WTC11 (cell line): ENCODE measurements around the gene OPCML. TPM values are rescaled to one million over a fixed set of nuclear protein-coding genes. Genes with fewer than 3 reads are reported as not detected.

Experiments used
- ATAC-seq: fragments of 200-7000 bp; cut with Tn5 transposase; 2 replicates; pipeline ENCODE4 v1.10.0; 2021; ENCODE audit warnings: mild to moderate bottlenecking, moderate library complexity
- CTCF ChIA-PET: fragments of 300-600 bp; sonication (Branson Sonifier 250); formaldehyde crosslinking; loops from one replicate; lab custom pipeline; 2021; ENCODE audit warnings: antibody characterized with exemption; lab: Charles Lee
- POLR2A ChIA-PET: fragments of 350-600 bp; sonication (Branson Sonifier 250); formaldehyde crosslinking; loops from one replicate; lab custom pipeline; 2021; ENCODE audit warnings: antibody characterized with exemption; lab: Charles Lee
- DNase-seq: peaks from one replicate; pipeline ENCODE4 v3.0.0; 2021; ENCODE audit warnings: low spot score
- H3K27ac Mint-ChIP-seq: 2 replicates; pipeline ENCODE4 v1.8.0; 2021; ENCODE audit warnings: mixed read lengths
- H3K27me3 Mint-ChIP-seq: 2 replicates; pipeline ENCODE4 v1.8.0; 2021; ENCODE audit warnings: low read depth, mild to moderate bottlenecking, moderate library complexity, mixed read lengths
- H3K36me3 Mint-ChIP-seq: 2 replicates; pipeline ENCODE4 v1.8.0; 2021; ENCODE audit warnings: mixed read lengths
- H3K4me1 Mint-ChIP-seq: 2 replicates; pipeline ENCODE4 v1.8.0; 2022; ENCODE audit warnings: mixed read lengths
- H3K4me3 Mint-ChIP-seq: 2 replicates; pipeline ENCODE4 v1.8.0; 2021; ENCODE audit warnings: mild to moderate bottlenecking, moderate library complexity, mixed read lengths
- H3K9me3 Mint-ChIP-seq: 2 replicates; pipeline ENCODE4 v1.8.0; 2021; ENCODE audit warnings: mixed read lengths
- ARID4B ChIP-seq: sonication (generic); formaldehyde crosslinking; IDR thresholded peaks from 2 replicates; pipeline ENCODE4 v1.8.0; 2023; ENCODE audit warnings: missing genetic modification reagents, mild to moderate bottlenecking, borderline replicate concordance
- ATF2 ChIP-seq: sonication (generic); formaldehyde crosslinking; IDR thresholded peaks from 2 replicates; pipeline ENCODE4 v1.8.1; 2022; ENCODE audit warnings: low read depth, missing genetic modification reagents, borderline replicate concordance
- CBFB ChIP-seq: sonication (generic); formaldehyde crosslinking; IDR thresholded peaks from 2 replicates; pipeline ENCODE4 v1.8.1; 2022; ENCODE audit warnings: mild to moderate bottlenecking, low read depth, missing genetic modification reagents
- FOXP1 ChIP-seq: sonication (generic); formaldehyde crosslinking; IDR thresholded peaks from 2 replicates; pipeline ENCODE4 v1.8.0; 2022; ENCODE audit warnings: missing genetic modification reagents, mild to moderate bottlenecking, moderate library complexity, borderline replicate concordance
- IRF1 ChIP-seq: sonication (generic); formaldehyde crosslinking; IDR thresholded peaks from 2 replicates; pipeline ENCODE4 v1.8.0; 2023; ENCODE audit warnings: missing genetic modification reagents
- JAZF1 ChIP-seq: fragments of 250-450 bp; sonication (Bioruptor Pico); IDR thresholded peaks from 2 replicates; pipeline ENCODE4 v1.9.0; 2021; ENCODE audit warnings: moderate library complexity, mild to moderate bottlenecking, inconsistent platforms
- MAX ChIP-seq: sonication (generic); formaldehyde crosslinking; IDR thresholded peaks from 2 replicates; pipeline ENCODE4 v1.8.0; 2022; ENCODE audit warnings: mild to moderate bottlenecking, missing genetic modification reagents
- MLX ChIP-seq: sonication (generic); formaldehyde crosslinking; IDR thresholded peaks from 2 replicates; pipeline ENCODE4 v1.8.1; 2023; ENCODE audit warnings: mild to moderate bottlenecking, missing genetic modification reagents, moderate library complexity
- NR2C2 ChIP-seq: sonication (generic); formaldehyde crosslinking; IDR thresholded peaks from 2 replicates; pipeline ENCODE4 v1.8.0; 2022; ENCODE audit warnings: mild to moderate bottlenecking, missing genetic modification reagents
- PRRX2 ChIP-seq: fragments of 250-450 bp; sonication (Bioruptor Pico); IDR thresholded peaks from 2 replicates; pipeline ENCODE4 v1.8.0; 2021; ENCODE audit warnings: mild to moderate bottlenecking
- RELA ChIP-seq: sonication (generic); formaldehyde crosslinking; IDR thresholded peaks from 2 replicates; pipeline ENCODE4 v1.8.1; 2022; ENCODE audit warnings: missing genetic modification reagents, mild to moderate bottlenecking, borderline replicate concordance
- USF2 ChIP-seq: sonication (generic); formaldehyde crosslinking; IDR thresholded peaks from 2 replicates; pipeline ENCODE4 v1.8.1; 2023; ENCODE audit warnings: mild to moderate bottlenecking, missing genetic modification reagents, moderate library complexity
- ZBTB21 ChIP-seq: sonication (generic); formaldehyde crosslinking; IDR thresholded peaks from 2 replicates; pipeline ENCODE4 v1.8.1; 2023; ENCODE audit warnings: mild to moderate bottlenecking, missing genetic modification reagents, borderline replicate concordance
- ZNF219 ChIP-seq: sonication (generic); formaldehyde crosslinking; IDR thresholded peaks from 2 replicates; pipeline ENCODE4 v1.8.0; 2023; ENCODE audit warnings: missing genetic modification reagents, mild to moderate bottlenecking, borderline replicate concordance
- ZNF232 ChIP-seq: sonication (generic); formaldehyde crosslinking; IDR thresholded peaks from 2 replicates; pipeline ENCODE4 v1.8.0; 2022; ENCODE audit warnings: mild to moderate bottlenecking, missing genetic modification reagents
- total RNA-seq: library from RNA; stranded (reverse); gene quantifications from 3 replicates; pipeline ENCODE4 v1.2.3, GENCODE V29; 2021

OPCML gene
- total RNA-seq, 1 experiment from 2014 or later = 1.5 TPM

- ChIA-PET CTCF (interaction anchor here (0.7 to 1.2 kb wide), 5 partner anchors 9 to 81 kb away, joined by 3 to 4 read pairs (median 3); no protein-coding TSS in a partner anchor), POLR2A (no interaction called here)
- peaks cover 14% of the 10 kb centered on the region for H3K4me1 Mint-ChIP-seq
- no peak for DNase-seq
- no peak for TF ChIP-seq MLX (CRISPR knock-in tag)
- H3K4me3 Mint-ChIP-seq = no peak overlapping the region
- no peaks in the 10 kb centered on the region for H3K36me3 Mint-ChIP-seq
- peak; percentile 60 for ATAC-seq
- H3K27me3 Mint-ChIP-seq = no peaks in the 10 kb centered on the region
- H3K9me3 Mint-ChIP-seq = no peaks in the 10 kb centered on the region
- no peak overlapping the region for H3K27ac Mint-ChIP-seq
Observed at GRCh38 chr11:133215596-133216230, 316.6 kb downstream of the OPCML start.

- Mint-ChIP-seq H3K27ac (no peak overlapping the region), H3K27me3 (no peaks in the 10 kb centered on the region), H3K36me3 (no peaks in the 10 kb centered on the region), H3K4me3 (no peak overlapping the region), H3K4me1 (peaks cover 14% of the 10 kb centered on the region), H3K9me3 (no peaks in the 10 kb centered on the region)
- DNase-seq (no peak), ATAC-seq (no peak)
- CTCF ChIA-PET = interaction anchor here (0.6 to 1.0 kb wide), 2 partner anchors 29 to 620 kb away, joined by 3 read pairs; no protein-coding TSS in a partner anchor
- POLR2A ChIA-PET = no interaction called here
- TF ChIP-seq ARID4B (CRISPR knock-in tag) (no peak), ZNF232 (CRISPR knock-in tag) (no peak), IRF1 (CRISPR knock-in tag) (no peak), CBFB (CRISPR knock-in tag) (no peak), NR2C2 (CRISPR knock-in tag) (no peak), MAX (no peak), ZBTB21 (CRISPR knock-in tag) (no peak), ATF2 (CRISPR knock-in tag) (no peak), FOXP1 (CRISPR knock-in tag) (no peak), JAZF1 (CRISPR knock-in tag) (no peak), MLX (CRISPR knock-in tag) (no peak), USF2 (CRISPR knock-in tag) (no peak), RELA (CRISPR knock-in tag) (no peak), PRRX2 (CRISPR knock-in tag) (no peak), ZNF219 (no peak)
- TF ChIP-seq, all 79 proteins: peak for 0
Observed at GRCh38 chr11:133214646-133215045, 317.7 kb downstream of the OPCML start.
